ENCODE results near the gene FASTK.
"Not testable (repeated sequence)": the region's sequence is repeated elsewhere in the genome, so short reads cannot be mapped to it uniquely, and the experiment has no call there.

FASTK gene

DNA sequence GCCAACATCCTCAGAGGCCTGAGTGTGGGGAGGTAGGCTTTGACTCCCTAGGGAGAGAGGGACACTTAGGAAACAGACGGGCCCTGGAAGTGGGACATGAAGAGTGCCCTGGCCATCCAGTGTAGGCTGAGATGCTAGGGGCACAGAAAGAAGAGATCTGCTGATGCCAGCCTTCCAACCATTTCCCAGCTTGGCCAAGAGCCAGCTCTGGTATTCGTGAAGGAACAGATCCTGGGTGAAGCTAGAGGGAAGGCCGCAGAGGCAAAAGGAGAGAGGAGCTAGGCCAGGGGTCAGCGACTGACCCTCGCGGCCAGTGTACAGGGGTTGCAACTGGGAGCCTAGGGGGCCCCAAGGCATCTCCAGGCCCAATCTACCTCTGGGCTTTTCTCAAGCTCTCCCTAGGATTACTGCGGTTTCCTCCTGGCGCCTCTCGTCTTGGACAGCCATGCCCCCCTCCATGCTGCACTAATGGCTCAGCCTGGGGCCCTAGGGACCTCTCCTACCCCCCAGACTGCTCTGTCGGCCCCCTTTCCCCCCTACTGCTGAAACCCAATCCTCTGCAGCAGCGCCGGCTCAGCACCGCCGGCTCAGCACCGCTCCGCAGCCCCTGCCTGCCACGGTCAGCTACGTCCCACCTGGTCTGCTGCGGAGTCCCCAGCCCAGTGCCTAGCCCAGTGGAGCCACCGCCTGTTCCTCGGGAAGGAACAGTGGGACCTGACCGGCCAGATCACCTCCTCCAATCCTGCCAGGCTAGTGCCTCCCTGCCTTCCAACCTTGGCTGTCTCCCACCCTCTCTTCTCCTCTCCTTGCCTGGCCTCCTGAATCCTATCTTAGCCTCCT lies 32.4 kb downstream of the FASTK start, which contains the start of gene ASIC3:
Gene ASIC3, plus strand, starts transcription at position 556 of the 840 bp plus-strand sequence. CDS start 355 bp downstream, outside the sequence.
- DNase-seq (ENCODE audit: low spot score), result no peak

- no peak for DNase-seq (ENCODE audit: low spot score)
Measured at GRCh38 chr7:151046603-151047573, 33.7 kb downstream of the FASTK start.

DNA sequence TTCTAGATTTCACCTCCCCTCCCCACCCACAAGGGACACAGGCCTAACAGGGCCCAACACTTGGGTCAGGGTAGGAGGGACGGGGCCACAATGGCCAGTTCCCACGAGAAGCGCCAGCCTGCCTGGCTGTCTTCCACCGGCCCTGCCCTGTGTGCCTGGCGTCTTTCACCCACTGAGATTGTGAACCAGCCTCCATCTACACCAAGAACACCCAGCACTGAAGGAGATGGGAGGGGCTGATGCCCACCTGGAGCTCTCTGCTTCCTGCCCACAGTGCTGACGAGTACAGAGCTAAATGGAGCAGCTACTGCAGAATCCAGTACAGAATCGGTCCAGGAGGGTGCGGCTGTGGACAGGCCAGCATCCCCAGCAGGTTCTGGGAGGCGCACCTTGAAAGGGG lies 34.6 kb downstream of the FASTK start:
- DNase-seq (ENCODE audit: low spot score), result no peak

- no peak for DNase-seq (ENCODE audit: low spot score)
Measured at GRCh38 chr7:151045262-151045661, 35.3 kb downstream of the FASTK start.

GRCh38 chr7:151043959-151044358 lies 36.6 kb downstream of the FASTK start:
- no peak for DNase-seq (ENCODE audit: low spot score)

- not testable (repeated sequence) for DNase-seq (ENCODE audit: low spot score)
Measured at GRCh38 chr7:151043449-151043848, 37.2 kb downstream of the FASTK start.

GRCh38 chr7:151040616-151041375 lies 39.8 kb downstream of the FASTK start:
- DNase-seq (ENCODE audit: low spot score), result no peak

GRCh38 chr7:151039850-151040548 lies 40.6 kb downstream of the FASTK start:
- no peak for DNase-seq (ENCODE audit: low spot score)

DNA sequence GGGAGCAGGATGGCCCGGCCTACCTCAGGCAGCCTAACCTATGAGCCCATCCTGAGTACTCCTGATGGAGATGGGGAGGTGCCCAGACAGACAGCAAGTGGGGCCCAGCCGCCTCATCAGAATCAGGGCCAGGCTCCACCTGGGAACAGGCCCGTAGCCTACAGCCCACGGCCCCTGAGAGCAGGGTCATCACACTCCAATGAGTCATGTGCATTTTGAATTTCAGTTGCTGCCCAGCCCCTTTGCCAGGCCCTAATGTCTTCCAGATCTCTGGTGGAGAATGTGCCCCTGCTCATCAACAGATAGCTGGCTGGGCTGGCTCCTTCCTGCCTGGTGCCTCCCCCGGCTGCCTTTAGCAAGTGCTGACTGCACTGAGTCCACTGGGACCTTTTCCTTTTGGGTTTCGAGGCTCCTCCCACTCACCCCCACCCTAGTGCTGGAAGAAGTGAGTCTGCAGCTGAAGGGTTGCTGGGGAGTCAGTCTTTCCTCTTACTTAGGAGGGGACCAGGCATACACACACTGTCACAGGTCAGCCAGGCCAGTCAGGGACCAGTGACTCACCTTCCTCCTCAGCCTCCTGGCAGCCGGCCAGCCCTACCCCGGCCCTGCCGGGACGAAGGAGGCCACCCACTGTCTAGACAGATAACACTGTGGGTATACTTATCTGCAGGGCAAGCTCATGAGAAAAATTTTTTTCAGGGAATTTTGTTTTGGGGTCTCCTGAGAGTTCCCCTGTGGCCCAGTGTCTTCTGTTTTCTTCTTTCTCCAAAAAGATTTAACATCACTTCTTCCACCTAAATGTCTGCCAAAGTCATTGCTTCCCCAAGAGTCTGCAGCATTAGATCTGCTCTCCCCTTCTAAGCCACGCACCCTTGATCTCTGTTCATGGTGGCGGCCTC lies 41.4 kb downstream of the FASTK start:
- DNase-seq (ENCODE audit: low spot score), result peak; percentile 84

DNA sequence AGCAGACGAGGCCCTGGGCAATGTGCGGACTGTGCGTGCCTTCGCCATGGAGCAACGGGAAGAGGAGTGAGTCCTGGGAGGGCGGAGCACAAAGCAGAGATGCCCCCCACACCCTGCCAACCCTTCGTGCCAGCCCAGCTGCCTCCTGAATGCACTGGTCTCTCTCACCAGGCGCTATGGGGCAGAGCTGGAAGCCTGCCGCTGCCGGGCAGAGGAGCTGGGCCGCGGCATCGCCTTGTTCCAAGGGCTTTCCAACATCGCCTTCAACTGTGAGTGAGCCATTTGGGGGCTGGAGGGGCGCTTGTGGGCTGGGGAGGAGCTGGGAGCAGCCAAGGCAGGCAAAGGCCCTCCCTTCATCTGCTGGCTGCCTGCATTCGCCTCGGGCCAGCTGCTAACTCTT lies 44.7 kb downstream of the FASTK start:
- no peak for DNase-seq (ENCODE audit: low spot score)

- DNase-seq (ENCODE audit: low spot score), result no peak
Measured at GRCh38 chr7:151035026-151035717, 45.4 kb downstream of the FASTK start.

DNA sequence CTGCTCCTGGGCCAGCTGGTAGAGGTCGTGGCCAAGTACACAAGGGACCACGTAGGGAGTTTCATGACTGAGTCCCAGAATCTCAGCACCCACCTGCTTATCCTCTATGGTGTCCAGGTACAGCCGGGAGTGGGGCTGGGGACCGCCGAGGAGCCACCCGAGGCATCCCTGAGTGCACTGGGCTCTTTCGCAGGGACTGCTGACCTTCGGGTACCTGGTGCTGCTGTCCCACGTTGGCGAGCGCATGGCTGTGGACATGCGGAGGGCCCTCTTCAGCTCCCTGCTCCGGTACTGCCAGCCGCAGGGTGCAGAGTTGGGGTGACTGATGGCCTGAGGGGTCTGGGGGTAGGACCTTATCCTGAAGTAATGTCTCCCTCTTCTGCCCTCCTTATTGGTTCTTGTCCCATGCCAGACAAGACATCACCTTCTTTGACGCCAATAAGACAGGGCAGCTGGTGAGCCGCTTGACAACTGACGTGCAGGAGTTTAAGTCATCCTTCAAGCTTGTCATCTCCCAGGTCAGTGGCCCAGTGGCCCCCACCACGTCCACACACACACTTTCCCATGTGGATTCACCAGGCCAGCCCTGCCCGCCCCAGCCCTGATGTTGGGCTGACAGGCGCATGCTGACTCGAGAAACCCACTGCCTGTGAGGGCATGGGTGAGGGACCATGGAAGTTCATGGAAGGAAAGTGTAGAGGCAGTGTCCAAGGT lies 46.1 kb downstream of the FASTK start:
- DNase-seq (ENCODE audit: low spot score), result no peak

GRCh38 chr7:151033864-151034249 lies 46.8 kb downstream of the FASTK start:
- no peak for DNase-seq (ENCODE audit: low spot score)

GRCh38 chr7:151032936-151033863 lies 47.4 kb downstream of the FASTK start:
- DNase-seq (ENCODE audit: low spot score), result no peak

DNA sequence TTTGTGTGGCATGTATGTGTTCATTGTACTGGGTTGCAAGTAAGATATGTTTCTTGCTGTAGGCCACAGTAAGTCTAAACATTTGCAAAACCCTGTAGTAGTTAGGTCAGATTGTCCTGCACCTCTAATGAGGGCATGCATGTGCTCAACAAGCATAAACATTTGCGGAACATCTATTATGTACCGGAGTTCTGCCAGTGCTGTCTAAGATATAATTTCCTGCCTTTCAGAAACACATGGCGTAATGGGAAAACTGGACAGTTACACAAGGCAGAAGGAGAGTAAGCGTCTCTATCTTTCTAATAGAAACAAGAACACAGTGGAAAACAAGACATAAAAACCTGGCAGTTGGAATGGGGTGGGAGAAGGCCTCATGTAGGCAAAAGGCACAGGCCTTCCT lies 49.6 kb downstream of the FASTK start:
- no peak for DNase-seq (ENCODE audit: low spot score)

GRCh38 chr7:151028948-151029501 lies 51.6 kb downstream of the FASTK start:
- DNase-seq (ENCODE audit: low spot score), result no peak

GRCh38 chr7:151028131-151028947 lies 52.3 kb downstream of the FASTK start, which contains the start of gene ABCB8:
ABCB8 (plus strand) TSS chr7:151028450; CDS start chr7:151028516, 66 bp downstream.
- peak; percentile 100 for DNase-seq (ENCODE audit: low spot score)

Measured in COLO829 (cell line).